HG02763 (cell line): Measurements from ENCODE around the gene C12orf60.

Source experiments
- ATAC-seq: cut with Tn5 transposase; IDR thresholded peaks from one replicate; pipeline ENCODE4 v1.9.1; 2021; ENCODE audit warnings: mild to moderate bottlenecking, moderate library complexity; ENCODE audit not compliant: unreplicated experiment

Gene C12orf60

DNA sequence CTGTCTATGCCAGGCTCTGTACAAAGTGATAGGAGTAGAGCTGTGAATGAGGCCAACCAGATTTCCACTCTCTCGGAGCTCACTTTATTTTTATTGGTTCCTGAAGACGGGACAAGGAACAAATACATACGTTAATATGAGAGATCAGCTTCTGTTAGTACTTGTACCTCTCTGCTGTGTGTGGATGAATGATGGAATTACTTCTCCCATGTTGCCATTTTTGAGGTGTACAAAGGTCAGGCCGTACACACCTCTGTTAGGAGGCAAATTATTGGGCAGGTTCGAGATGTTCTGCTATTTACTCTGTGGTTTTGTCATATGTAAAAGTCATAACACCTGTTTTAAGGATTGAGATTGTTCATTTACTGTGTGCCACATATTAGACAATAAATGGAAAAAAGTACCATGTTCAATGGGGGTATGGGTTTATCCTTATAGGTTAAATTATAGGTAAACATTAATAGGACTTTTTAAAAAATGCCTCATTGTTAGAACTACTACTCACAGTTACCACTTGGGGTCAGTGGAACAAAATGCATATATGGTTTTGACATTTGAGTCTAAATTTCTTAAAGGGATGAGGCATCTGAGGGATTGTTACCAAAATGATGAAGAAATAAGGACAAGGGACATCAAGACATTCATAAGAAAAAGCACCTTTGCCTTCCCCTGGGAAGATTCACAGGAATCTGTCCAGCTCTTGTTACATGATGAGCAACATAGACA is 27.1 kb upstream of the C12orf60 start:
- no peak for ATAC-seq

DNA sequence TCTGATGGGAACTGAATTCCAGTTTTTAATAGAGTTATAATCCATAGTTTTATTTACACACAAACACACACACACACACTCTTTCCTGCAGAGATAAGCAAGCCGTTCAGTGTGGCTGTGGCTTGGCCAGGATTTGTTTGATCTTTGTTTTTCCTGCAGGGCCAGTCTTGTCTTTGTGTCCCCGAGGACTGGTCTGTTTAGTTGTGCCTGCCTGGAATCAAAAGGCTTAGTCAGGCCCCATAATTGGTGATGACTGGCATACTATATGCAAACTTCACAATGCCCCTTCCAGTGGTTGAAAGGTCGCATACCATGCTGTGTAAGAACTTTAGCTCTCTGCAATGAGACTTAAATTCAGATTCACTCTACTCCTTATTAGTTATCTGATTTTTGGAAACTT is 26.2 kb upstream of the C12orf60 start:
- no peak for ATAC-seq

DNA sequence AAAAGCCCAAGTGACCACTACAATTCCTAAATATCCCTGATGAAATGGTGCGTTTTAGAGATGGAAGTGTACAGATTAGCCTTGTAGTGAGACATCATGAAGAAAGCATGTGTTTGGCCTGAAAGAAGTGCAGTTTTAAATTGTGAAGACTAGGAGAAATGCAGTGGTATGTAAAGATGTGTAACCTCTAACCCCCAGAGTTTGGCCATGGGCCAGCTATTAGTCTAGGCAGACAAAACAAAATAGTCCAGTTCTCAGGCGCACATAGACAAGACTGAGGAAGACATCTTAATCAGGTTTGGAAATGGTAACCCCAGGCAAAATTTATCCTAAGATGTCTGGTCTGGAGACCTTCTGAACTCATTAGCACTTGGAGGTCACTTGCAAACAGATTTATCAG is 23.6 kb upstream of the C12orf60 start:
- no peak for ATAC-seq

DNA sequence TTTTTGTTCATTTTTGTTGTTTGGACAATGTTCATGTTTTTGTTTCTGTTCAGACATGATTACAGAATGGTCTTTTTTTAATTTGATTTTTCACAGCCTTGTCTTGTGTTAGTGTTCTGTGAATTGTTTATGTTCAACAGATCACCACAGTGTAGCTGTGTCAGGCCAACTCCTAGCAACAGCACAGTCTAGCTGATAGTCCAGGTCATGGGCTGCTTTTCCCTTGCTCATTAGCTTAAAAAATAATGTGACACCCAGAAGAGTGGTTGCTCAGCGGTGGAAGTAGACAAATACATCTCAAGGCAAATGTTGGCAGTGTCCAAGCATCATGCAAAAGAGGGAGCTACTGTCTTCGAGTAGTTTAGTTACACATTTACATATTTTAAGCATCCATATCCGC is 22.6 kb upstream of the C12orf60 start:
- ATAC-seq: no peak

DNA sequence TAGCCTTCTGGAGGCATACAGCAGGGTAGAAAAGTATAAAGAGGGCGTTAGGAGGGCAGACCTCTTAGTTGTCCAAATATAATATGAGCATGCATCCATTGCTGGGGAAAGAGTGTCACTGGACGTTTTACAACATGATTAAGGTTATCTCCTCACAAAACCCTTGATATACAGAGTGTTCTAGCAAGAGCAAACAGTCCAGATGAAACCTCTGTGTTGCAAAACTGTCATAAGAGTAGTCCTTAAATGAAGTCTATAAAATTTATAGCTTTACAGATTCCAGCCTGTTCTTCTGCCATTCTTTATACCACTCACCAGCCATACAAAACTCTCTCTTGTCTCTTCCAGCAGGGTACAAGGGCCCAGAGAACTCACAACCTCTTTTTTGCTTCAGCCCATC is 21.9 kb upstream of the C12orf60 start:
- no peak for ATAC-seq

DNA sequence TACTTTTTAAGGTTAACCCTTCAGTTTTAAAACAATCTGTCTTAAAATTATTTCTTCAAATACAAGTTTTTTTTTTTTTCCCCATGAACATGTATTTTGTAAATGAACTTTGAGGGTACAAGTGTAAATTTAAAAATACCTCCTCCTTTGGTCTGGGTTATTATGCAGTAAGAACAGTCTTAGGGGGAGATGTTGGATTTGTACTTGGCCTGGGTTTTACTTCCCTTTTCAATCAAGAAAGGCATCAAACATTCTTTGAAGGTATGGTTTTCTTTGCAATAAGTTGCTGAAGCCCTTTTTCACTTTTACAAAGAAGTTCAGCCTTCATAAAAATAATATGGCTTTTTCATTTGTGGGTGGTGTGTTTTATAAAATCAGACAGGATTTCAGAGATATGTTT is 20.7 kb upstream of the C12orf60 start:
- no peak for ATAC-seq

DNA sequence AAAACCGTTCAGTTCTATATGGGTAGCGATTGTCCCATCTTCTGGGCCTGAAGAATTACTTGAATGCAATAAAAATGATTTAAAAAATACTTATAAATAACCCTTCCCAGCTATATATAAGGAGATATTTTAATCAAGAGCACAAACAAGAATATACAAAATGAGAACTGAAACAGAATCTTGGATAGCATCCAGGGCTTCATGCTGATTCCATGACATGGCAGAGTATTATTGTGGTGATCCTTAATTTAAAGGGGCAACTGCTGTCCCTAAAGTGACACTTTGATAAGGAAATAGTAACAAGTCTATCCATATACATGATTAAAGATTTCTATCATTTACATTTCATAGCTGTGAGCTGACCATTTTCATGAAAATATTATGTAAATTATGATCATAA is 19.0 kb upstream of the C12orf60 start:
- ATAC-seq: no peak

DNA sequence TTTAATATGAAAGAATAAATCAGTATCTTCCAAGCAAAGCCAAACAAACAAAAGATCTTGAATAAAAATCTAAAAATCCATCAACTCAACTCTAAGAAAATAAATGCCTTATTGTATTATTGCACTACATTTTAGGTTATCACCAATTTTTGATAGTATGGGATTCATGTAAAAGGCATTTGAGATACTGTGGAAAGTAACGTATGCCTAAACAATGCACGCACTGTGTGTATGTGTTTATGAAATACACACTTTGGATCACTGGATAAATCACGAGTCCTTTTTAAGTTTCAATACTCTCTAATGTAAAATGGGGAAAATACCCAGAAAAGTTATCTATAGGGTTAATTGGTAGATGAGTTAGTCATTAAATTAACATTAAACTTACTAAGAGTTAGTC is 17.9 kb upstream of the C12orf60 start:
- no peak for ATAC-seq

DNA sequence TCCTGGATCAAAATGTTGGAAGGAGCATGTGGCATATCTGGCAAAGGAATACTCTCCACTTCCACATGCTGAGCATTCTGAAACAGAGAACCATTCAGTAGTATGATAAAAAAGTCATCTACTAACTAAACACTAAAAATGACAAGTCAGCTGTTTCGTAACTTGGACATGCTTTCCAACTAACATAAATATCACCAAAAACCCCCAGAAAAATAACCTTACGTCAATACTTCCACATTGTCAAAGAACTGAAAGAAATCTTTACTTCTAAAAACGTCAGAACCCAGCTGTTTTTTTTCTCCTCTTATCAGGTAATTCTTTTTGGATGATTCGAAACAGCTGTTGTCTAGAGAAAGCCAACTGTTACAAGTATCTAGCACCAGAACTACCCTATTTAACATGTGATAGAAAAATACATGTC is 8.4 kb upstream of the C12orf60 start:
- ATAC-seq: no peak

DNA sequence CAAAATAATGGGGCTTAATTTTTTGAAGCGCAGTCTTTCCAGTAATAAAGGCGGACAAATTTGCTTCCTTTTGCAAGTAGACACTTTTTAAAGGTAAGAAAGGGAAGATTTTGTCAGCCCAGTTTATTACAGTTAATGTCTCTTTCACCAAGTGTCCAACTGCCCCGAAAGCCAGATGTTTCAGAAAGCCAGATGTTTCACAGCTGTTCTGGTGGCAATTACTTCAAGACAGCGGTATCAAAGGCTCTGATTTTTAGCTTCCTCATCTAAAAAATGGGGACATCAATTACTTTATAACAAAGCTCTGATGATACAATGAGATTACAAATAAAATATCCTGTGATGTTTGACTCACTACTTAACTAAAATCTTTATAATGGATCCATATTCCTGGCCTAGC is 1.2 kb upstream of the C12orf60 start:
- no peak for ATAC-seq

DNA sequence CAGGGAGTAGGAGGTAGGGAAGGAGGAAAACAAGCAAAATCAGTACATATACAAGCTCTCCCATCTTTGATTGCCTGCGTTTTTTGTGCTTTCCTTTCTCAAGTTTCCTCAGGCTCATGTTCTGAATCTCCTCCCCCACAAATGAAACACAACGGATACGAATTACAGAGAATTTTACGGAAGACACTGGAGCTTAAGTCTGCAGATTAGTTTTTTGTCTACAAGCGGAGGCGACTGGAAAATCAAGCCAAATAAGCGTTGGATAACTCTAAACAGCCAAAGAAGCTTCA is 804 bp upstream of the C12orf60 start:
- no peak for ATAC-seq

DNA sequence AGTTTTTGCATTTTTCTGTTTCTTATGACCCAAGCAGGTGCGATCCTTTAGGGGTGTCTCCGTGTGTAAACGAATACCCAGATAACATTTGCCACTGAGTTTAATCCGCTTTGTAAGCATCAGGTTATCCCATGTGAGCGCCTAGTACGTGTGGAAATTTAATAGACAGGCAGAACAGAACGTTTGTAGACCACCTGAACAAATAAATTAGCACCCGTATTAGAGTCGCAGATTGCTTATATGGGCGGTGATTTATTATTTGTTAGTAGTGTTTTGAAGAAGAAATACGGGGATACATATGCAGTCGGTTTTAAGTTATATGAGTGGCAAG is 325 bp downstream of the C12orf60 start:
- peak; percentile 20 for ATAC-seq

DNA sequence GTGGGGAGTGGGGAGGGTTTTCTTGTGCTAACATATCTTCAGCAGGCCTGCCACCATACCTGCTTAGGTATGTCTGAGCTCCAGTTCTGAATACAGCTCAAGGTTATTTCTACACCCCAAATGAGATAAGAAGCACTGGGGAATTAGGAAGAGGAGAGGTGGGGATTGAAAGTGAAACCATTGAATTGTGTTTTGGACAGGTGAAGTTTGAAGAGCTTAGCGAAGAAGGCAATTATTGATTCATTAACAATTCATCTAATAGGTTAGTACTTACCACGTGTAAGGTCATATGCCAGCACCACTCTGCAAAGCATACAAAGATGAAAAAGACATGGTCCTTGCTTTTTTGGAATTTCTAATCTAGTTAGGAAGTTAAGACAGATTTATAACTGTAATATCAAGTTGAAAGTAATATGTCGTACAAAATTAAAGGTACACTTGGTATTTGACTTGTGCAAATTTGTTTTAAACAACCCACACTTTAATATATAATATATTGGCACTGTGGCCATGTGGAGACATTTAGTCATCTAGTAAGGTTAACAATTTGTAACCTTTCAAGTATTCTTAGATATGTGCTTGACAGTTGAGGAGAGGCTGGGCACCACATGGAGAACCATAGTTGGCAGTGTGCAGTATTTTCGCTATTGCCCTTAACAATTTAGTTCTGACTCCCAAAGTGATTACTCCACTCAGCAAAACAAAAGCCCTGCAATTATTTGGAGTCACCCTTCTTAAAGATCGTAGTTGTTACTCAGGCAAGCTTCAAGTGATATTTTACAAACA is 6.9 kb downstream of the C12orf60 start:
- no peak for ATAC-seq

DNA sequence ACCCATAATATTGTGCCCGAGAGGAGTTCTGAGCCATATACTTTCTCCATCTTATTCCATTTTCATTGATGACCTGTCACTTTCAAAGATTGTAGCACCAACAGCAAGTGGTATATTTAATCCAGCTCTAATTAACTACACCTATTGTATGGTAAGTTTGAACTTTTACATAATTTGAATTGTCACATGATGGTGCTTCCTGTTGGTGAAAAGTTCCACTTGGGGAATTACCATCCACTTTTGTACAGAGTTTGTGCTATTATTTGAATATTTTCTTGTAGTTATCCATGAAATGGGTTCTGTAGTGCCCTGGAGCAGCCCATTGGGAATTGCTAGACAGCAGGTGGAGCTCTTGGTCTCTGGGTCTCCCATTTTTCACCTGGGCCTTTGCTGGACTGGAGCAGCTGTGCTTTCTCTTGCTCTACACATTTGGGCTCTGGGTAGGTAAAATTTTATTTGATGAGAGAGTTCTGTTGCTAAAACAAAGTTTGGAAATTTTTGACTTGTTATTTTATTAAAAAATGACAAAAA is 7.5 kb downstream of the C12orf60 start:
- ATAC-seq: no peak

DNA sequence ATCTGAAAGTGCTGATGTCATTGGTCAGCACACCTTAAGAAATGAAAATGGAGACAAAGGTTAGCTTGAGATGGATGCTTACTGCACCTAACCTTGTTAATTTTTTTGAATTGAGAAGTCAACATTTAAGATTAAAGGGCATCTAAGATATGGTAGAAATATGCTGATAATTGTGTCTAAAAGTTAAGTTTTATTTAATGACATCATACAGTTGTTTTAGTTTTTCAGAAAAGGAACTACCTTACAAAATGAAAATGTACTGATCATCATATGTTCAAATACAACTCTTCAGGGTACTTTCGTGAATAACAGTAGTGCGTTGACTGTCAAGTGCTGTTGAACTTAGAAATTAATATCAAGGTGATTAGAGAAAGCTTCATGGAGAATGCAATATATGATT is 8.0 kb downstream of the C12orf60 start:
- ATAC-seq: no peak

DNA sequence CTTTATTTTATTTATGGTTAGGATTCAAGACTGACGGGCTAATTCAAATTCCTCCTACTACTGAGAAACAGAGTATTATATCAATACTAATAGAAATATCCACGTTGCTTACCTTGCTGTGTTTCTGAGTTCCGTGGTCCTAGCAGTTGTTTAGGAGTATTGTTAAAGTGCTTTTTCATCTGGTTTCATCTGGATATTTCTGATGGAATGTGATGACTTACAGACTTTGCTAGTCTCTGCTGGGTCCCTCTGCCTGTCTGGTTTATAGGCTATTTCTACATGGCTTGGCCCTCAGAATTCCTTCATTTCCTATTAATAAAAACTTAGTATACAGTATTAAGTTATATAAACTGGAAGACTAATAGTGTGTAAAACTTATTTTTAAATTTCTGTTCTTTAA is 10.5 kb downstream of the C12orf60 start, which contains the start of gene SMCO3:
SMCO3 (minus strand) TSS at position 169 of the 400 bp plus-strand sequence. CDS start 7,502 bp downstream, outside the sequence.
- ATAC-seq: no peak

DNA sequence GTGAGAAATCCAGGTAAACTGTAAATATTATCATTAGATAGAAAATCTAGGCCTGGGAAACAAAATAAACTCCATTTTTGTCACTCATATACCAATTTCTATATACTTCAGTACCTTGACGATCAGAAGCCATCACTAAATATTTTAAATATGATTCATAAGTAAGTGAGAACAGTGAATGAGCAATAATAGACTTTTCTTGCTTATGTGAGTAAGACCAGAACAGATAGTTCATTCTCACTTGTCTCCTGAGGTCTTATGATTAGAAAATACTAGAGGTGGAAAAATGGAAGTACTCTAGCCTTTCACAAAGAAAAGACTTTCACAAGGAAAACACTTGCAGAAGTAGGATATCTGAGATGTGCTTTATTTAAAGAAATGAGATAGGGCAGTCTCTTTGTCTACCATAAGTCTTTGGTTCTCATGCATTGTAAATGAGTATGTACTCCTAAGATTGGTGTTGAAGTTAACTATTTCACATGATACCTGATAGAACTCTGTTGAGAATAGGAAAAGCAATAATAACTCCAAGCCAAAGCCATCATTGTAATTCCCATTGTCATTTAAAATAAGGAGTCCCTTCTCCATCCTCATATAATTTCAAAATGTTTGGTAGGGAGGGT is 20.7 kb downstream of the C12orf60 start:
- ATAC-seq: no peak

DNA sequence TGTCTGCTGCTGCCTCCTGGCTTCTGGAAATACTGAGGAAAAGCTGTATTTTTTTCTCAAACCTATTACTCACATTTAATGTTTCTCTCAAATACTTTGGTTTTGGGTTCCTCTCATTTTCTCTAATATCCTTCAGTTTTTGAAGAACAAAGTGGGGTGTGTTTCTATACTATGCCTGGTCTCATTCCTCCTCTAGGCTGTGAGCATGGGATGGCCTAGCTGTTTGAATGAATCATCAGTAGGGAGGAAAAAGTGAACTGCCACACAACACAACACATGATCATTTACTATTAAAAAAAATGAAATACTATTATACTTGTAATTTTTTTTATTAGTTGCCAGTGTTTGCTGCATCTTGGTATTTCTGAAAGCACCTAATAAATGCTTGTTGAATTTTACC is 21.8 kb downstream of the C12orf60 start:
- ATAC-seq: no peak

DNA sequence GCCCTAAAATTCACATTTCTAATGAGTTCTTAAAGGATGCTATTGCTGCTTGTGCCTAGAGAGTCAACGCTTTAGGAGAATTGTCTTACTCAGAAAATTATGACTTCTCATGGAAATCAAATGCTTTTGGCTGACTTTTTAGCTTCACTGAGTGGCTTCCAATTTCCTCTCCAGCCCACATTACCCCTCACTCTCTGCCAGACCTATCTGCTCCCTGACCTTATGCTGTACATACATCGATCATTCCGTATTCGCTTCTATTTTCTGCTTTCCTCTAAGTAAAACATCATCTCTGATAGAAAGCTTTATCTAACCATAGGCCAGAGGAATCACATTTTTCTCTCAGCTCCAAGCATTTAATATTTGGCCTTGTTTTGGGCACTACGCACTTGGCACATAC is 23.0 kb downstream of the C12orf60 start:
- no peak for ATAC-seq

DNA sequence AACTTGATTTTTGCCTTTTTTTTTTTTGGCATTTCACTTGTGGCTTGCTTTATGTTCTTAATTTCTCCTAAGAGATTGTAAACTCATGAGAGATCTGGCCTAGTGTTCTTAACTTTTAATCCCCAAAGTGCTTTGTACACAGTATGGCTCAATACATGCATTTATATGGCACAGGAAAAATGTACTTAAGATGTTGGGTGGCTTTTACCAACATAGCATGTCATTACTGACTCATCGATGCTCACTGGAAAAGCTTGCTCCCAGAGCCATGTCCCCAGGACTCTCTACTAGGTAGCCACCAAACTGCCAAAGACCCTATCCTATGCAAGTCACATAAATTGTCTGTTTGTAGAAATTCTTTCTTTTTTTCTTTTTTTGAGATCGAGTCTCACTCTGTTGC is 23.6 kb downstream of the C12orf60 start:
- ATAC-seq: no peak

DNA sequence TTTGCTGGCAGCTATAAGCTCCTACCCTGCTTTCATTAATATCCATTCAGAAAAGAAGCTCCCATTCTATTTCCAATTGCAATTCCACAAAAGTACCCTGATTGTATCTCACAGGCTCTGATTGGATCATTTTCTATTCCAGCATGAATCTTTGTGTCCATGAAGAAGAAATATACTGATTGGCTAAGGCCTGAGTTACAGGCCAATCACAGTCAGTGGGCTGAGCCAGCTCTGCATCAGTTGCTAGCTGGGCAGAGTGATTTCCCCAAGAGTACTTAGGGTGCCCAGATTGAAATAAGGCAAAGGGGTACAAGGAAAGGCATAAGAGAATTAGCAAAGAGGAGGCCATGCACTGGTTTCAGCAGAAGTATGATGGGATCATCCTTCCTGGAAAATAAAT is 25.4 kb downstream of the C12orf60 start:
- peak; percentile 72 for ATAC-seq

DNA sequence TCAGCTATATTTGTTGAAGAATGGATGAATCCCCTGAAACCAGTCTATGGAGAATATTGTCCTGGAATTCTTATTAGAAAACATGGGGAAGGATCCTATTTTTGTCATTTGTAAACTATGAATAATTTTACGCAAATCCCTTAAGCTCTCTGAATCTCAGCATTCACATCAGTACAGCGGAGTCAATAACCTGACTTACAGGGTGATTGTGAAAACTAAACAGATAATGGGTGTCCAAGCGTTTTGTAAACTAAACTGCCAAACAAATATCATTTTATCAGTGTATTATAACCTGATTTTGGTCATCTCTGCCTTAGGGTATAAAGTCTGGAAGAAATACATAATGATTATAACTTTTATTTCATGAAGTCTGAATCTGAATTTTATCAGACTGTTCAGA is 29.9 kb downstream of the C12orf60 start:
- ATAC-seq: no peak
